Brain microvascular endothelial cell (primary cell): ENCODE results near the gene ANKRD7.

Experiments used
- DNase-seq: peaks from one replicate; pipeline ENCODE4 v3.0.0-alpha.2; 2020
- H3K27ac ChIP-seq: fragments of 250-450 bp; sonication (Bioruptor Pico); 2 replicates; pipeline ENCODE4 v1.5.1; 2020; ENCODE audit warnings: mild to moderate bottlenecking, moderate library complexity
- H3K27me3 ChIP-seq: fragments of 250-450 bp; sonication (Bioruptor Pico); replicated peaks from 2 replicates; pipeline ENCODE4 v1.5.1; 2020; ENCODE audit warnings: mild to moderate bottlenecking
- H3K36me3 ChIP-seq: fragments of 250-450 bp; sonication (Bioruptor Pico); replicated peaks from 2 replicates; pipeline ENCODE4 v1.5.1; 2020; ENCODE audit warnings: mild to moderate bottlenecking
- H3K4me3 ChIP-seq: 2 replicates; pipeline ENCODE4 v1.5.1; 2011; ENCODE audit warnings: low read depth, mild to moderate bottlenecking, control low read depth, low read length, moderate library complexity
- in situ Hi-C: cut with HindIII; loops from 2 replicates; pipeline ENCODE4 v1.10.0; 2017; ENCODE audit warnings: low sequenced_read_pairs, low pct_ligation_motif_present
- TF ChIP-seq, protein P1 (sequence below): IDR thresholded peaks from 2 replicates; pipeline ENCODE4 v1.5.1; 2011; ENCODE audit warnings: low read depth, mild to moderate bottlenecking, moderate library complexity, low read length, control low read depth, inconsistent platforms; ENCODE audit errors: missing control alignments

Gene ANKRD7

DNA sequence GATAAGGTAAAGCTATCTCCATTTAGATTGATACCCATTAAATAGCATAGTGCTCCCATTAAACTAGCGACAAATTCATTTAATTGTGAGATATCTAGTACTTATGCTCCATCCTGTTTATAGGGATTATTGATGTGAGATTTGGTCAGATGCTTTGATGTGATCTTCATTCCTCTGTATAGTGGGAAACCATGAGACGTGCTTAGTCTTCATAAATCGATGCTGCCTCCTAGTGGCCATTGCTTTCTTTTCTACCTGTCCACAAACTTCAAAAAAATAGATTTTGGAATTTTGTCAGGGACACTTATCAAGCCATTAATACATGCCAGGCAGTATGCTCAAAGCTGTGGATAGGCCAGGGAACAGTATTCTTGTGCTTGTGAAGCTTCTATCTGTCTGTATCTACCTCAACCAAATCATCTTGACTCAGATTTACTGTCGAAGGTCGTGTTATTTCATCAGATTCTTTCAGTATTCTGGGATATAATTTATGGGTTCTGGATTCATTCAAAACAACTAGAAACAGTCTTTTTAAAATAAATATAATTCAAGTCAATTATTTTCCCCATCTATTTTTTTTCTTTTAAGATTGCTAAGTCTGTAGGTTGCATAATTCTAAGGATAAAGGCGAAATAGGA, 28.5 kb upstream of the ANKRD7 start:
- Histone ChIP-seq H3K27me3 (no peaks in the 10 kb centered on the region), H3K4me3 (no peak overlapping the region), H3K36me3 (no peaks in the 10 kb centered on the region), H3K27ac (no peak overlapping the region)
- TF ChIP-seq, protein P1, sequence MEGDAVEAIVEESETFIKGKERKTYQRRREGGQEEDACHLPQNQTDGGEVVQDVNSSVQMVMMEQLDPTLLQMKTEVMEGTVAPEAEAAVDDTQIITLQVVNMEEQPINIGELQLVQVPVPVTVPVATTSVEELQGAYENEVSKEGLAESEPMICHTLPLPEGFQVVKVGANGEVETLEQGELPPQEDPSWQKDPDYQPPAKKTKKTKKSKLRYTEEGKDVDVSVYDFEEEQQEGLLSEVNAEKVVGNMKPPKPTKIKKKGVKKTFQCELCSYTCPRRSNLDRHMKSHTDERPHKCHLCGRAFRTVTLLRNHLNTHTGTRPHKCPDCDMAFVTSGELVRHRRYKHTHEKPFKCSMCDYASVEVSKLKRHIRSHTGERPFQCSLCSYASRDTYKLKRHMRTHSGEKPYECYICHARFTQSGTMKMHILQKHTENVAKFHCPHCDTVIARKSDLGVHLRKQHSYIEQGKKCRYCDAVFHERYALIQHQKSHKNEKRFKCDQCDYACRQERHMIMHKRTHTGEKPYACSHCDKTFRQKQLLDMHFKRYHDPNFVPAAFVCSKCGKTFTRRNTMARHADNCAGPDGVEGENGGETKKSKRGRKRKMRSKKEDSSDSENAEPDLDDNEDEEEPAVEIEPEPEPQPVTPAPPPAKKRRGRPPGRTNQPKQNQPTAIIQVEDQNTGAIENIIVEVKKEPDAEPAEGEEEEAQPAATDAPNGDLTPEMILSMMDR = peak; percentile 76
- in situ Hi-C loops = no loop called here
- DNase-seq = peak; percentile 66

DNA sequence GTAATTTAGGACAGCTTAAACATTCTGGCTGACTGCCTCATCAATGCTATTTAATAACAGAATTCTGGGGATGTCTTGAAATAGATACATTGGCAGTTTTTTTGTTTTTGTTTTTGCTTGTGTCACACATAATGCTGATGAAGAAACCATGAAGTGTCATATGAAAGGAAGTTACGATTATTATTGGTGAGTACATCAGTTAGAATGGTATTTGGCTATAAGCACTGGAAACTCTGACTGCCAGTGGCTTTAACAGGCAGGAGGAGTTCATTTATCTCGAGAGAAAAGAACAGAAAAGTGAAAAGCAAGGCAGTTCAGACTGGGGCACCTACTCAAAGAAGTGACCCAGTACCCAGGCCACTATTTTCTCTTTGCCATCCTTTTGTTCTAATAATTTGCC, 22.4 kb upstream of the ANKRD7 start:
- no peak overlapping the region for H3K27ac ChIP-seq
- DNase-seq = no peak
- no peaks in the 10 kb centered on the region for H3K36me3 ChIP-seq
- in situ Hi-C loops = no loop called here
- no peak overlapping the region for H3K4me3 ChIP-seq
- TF ChIP-seq, protein P1 = no peak
- no peaks in the 10 kb centered on the region for H3K27me3 ChIP-seq

DNA sequence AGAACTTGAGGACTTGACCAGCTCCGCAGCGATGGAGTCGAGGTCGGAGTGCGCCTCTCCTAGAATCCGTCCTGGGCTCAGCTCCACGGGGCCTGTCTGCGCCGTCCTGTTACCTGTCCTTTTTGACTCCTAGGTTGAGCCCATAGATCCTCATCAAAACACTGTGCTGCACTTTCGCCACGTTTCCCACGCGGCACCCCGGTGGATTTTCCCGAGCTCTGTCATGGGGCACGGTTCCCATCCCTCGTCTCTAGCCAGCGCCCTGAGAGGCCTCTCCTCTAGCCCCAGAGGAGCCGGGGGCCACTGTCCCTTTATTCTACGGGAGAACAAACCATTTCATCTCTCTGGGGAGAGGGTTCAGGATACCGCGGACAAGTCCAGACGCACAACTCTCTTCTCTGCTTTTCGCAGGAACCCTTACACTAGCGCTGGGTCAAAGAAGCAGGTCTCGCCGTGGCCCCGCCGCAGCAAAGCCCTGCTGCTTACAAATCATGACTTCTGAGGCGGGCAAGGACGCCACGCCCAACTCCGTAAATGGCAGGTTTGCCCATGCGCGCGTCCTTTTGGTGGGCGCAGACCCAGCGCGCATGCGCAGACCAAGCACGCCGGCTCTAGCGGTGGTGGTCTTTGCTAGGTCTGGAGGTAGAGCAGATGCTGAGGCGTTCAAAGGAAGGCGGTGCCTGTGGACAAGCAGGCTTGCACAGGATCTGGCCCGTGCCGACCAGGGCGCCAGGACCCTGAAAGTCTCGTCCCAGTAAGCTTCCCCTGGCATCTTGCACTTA, 10.3 kb upstream of the ANKRD7 start:
- TF ChIP-seq, protein P1 = no peak
- peak overlapping the region; percentile 73 for H3K4me3 ChIP-seq
- no peak overlapping the region for H3K27ac ChIP-seq
- H3K27me3 ChIP-seq = no peaks in the 10 kb centered on the region
- in situ Hi-C loops = no loop called here
- H3K36me3 ChIP-seq = no peaks in the 10 kb centered on the region
- DNase-seq = peak; percentile 70

DNA sequence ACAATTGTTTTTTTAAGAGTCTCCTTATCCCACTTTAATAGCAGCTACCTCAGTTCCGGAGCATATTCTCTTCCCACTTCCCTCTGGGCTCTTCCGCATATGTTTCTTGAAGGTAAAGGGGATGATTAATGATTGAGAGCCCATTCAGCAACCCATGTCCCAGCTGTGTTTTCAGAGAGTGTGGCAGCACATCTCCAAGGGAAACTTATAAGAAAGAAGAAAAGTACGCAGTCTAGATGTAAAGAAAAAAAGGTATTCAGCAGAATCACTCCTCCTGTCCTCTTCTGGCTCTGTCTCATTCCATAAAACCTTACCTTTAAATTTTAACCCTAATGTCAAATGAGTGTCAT, 9.7 kb upstream of the ANKRD7 start:
- DNase-seq = no peak
- in situ Hi-C loops = no loop called here
- Histone ChIP-seq H3K27me3 (no peaks in the 10 kb centered on the region), H3K27ac (no peak overlapping the region), H3K4me3 (peak overlapping the region; percentile 73), H3K36me3 (no peaks in the 10 kb centered on the region)
- TF ChIP-seq, protein P1 = no peak

DNA sequence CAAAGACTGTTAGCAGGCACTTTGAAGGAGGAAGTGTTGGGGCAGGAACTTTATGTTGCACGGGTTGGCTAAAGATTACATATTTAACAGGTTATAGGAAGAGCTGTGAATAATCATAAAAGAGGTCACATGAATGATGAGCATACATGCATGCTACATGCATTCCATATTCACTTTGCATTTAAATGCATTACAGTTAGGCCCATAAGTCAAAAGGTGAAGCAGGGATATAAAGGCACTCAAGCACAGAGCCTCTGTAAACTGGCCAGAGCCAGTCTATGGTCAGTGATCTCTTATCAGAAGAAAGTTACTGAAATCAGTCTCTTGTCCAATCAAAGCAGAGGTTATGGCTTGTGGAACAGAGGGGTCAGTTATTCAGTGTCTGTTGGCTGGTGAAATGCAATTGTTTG, 7.3 kb upstream of the ANKRD7 start:
- in situ Hi-C loops = no loop called here
- TF ChIP-seq, protein P1 = no peak
- Histone ChIP-seq H3K36me3 (no peaks in the 10 kb centered on the region), H3K27me3 (no peaks in the 10 kb centered on the region), H3K27ac (no peak overlapping the region), H3K4me3 (no peak overlapping the region)
- DNase-seq = no peak
